DMS 273 (cell line): ENCODE measurements around the gene ASIC3.

ENCODE experiments used
- DNase-seq: peaks from one replicate; lab custom pipeline; 2025; ENCODE audit not compliant: unreplicated experiment; lab: John Stamatoyannopoulos, UW

The ASIC3 gene

DNA sequence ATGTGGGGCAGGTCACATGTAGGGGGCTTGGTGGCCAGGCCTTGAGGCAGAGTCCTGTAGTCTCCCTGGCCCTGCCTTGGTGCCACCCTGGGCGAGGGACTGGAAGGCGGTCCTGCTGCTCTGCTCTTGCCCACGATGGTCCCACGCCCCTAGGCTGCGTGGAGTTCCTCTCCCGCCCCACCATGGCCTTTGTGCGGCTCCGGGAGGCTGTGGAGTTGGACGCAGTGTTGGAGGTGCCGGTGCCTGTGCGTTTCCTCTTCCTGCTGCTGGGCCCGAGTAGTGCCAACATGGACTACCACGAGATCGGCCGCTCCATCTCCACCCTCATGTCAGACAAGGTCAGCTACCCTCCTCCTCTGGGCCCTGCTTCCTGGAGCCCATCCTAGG is 22.2 kb downstream of the ASIC3 start:
- no peak for DNase-seq

- no peak for DNase-seq
Measured at GRCh38 chr7:151071032-151071866, 22.9 kb downstream of the ASIC3 start.

- no peak for DNase-seq
Measured at GRCh38 chr7:151073990-151074389, 25.7 kb downstream of the ASIC3 start.

GRCh38 chr7:151074817-151075661 is 26.7 kb downstream of the ASIC3 start:
- no peak for DNase-seq

DNA sequence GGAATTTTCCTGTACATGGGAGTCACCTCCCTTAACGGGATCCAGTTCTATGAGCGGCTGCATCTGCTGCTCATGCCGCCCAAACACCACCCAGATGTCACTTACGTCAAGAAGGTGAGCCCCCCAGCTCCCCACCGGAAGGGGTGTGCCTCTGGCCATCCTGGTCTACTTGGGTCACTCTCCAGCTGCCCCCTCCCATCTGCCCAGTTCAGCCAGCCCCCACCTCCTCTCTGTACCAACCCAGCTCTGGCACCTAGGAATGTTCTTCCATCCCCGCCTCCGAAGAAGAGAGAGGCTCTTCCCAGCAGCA is 27.3 kb downstream of the ASIC3 start:
- DNase-seq: no peak

- no peak for DNase-seq
Measured at GRCh38 chr7:151075978-151076426, 27.7 kb downstream of the ASIC3 start.

- peak; percentile 72 for DNase-seq
Measured at GRCh38 chr7:151076863-151077704, 28.8 kb downstream of the ASIC3 start.

- no peak for DNase-seq
Measured at GRCh38 chr7:151077705-151078232, 29.4 kb downstream of the ASIC3 start.

DNA sequence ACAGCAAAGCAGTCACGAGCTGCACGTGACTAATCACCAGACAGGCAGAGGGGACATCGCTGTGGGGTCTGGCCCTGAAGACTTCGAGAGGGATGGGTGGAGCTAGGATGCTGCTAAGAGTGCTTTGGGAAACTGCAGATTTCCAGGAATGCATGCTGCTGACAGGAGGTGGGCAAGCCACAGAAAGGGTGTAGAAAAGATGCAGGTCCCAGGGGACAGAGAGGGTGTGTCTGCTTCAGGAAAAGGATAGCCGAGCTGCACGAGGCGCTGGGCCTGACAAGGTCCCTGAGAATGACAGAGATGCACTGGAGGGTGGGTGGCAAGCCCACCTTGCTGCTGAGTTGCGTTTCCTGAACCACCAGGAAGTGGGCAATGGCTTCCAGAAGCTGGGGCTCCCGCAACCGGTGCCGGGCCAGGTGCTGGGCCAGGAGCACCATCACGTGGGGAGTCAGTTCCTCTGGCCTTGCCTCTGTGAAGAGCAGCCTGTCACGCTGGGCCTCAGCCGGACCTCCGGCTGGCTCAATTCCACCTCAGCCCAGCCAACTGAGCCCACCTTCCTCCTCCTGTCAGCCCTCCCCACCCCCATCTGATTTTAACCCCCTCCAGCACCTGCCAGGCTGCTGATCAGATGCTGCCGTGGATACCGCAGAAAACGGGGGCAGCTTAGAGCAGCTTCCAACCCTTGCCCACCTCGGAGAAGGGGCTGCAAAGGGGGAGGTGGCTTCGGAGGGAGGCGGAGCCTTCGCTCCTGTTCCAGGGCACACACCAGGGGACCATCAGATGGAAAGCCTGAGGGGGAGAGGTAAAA is 30.1 kb downstream of the ASIC3 start:
- DNase-seq: no peak

- DNase-seq: no peak
Measured at GRCh38 chr7:151079199-151079910, 31.0 kb downstream of the ASIC3 start.

- peak; percentile 68 for DNase-seq
Measured at GRCh38 chr7:151080067-151080521, 31.8 kb downstream of the ASIC3 start.

- peak; percentile 98 for DNase-seq
Measured at GRCh38 chr7:151080522-151081169, 32.3 kb downstream of the ASIC3 start, which contains the start of gene FASTK. FASTK (minus strand) TSS chr7:151080809; CDS start chr7:151080766, 43 bp downstream.

DNA sequence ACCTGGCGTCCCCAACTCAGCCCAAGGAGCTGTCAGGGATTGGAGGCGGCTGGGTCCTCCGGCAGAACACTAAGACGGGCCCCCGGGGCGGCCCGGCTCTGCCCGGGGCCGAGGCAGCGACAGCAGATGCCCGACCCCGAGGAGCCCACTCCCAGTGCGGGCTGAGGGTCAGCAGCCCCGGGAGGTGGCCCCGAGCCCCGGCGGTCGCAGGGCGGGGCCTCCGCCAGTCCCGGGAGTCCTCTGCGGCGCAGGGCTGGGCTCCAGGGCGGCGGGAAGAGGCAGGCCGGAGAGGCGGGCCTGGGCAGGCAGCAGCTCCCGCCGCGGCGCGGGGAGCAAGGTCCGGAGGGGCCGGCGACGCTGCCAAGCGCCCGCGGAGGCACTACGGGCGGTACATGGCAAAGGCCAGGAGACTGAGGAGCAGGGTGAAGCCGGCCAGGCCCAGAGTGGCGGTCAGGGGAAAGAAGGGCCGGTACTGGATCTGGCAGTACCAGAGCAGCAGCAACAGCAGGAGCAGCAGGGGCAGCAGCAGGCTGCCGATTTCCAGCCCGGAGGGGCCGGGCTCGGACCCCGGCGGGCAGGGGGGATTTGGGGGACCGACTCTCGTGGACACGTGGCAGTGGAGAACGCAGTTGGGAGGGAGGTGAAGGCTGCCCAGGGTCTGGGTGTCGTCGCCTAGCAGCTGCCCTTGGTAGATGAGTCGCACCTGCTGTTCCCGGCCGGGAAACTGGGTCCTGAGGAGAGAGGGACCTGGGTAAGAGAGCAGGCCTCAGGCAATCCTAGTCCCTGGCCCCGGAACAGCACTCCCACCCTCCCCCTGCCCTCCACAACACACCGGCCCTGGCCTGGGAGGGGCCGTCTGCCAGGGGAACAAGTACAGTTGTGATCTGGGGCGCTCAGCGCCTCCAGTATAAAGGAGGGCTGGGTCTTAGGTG is 33.1 kb downstream of the ASIC3 start:
- peak; percentile 85 for DNase-seq

- DNase-seq: no peak
Measured at GRCh38 chr7:151082141-151083070, 34.1 kb downstream of the ASIC3 start.

DNA sequence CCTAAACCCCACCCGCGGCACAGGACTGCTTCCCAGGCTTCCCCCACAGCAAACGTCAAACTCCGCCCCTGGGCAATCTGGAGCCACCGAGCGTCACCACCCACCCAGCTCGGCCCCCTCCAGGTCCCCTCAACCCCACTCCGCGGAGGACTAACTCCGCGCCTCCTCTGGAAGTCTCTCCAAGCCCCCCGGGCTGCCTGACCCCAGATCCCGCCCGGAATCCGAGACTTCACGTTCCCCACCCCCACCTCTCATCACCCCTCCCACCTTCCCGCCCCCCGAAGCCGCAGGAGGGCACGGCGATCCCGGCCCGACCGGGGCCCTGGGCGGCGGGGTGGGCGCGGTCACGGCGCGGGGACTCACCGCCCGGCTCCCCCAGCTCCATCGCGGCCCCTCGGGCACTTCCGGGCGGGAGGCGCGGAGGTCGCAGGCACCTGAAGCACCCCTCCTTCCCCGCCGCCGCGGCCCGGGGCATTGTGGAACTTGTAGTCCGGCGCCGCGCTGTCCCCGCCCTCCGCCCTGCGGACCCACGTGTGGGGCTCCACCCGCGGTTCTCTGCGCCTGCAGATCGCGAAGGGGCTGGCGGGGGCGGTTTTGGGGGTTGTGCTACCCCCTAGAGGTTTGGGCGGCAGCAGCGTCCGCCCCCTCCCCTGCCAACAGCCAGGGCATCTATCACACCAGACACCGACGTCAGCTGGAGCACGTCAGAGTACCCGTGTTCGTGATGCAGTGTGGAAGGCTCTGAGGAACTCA is 34.9 kb downstream of the ASIC3 start, which contains the start of gene TMUB1:
TSS of gene TMUB1 (minus strand) at position 423 of the 753 bp plus-strand sequence. CDS start 930 bp downstream, outside the sequence.
- DNase-seq: peak; percentile 91

GRCh38 chr7:151083824-151084160 is 35.5 kb downstream of the ASIC3 start:
- DNase-seq: peak; percentile 65
